HG03139 (cell line): ENCODE measurements around the gene TNFRSF12A.

ENCODE experiments used
- ATAC-seq: cut with Tn5 transposase; IDR thresholded peaks from one replicate; pipeline ENCODE4 v1.9.1; 2021; ENCODE audit not compliant: unreplicated experiment

The TNFRSF12A gene

GRCh38 chr16:3020247-3020603, at the start of gene TNFRSF12A:
Gene TNFRSF12A, plus strand, starts transcription at chr16:3020368. Its CDS starts 30 bp downstream, at chr16:3020398.
- no peak for ATAC-seq

GRCh38 chr16:2970563-2970962, 49.6 kb upstream of the TNFRSF12A start:
- ATAC-seq = no peak

- no peak for ATAC-seq
Measured at GRCh38 chr16:2971134-2971984, 48.8 kb upstream of the TNFRSF12A start.

GRCh38 chr16:2971985-2972784, 48.0 kb upstream of the TNFRSF12A start:
- ATAC-seq = no peak

- ATAC-seq = no peak
Measured at GRCh38 chr16:2973093-2973492, 47.1 kb upstream of the TNFRSF12A start.

- no peak for ATAC-seq
Measured at GRCh38 chr16:2973605-2974318, 46.4 kb upstream of the TNFRSF12A start.

GRCh38 chr16:2974319-2975056, 45.7 kb upstream of the TNFRSF12A start:
- ATAC-seq = no peak

GRCh38 chr16:2975161-2975795, 44.9 kb upstream of the TNFRSF12A start:
- ATAC-seq = no peak

- no peak for ATAC-seq
Measured at GRCh38 chr16:2976201-2976600, 44.0 kb upstream of the TNFRSF12A start.

GRCh38 chr16:2976673-2977072, 43.5 kb upstream of the TNFRSF12A start:
- no peak for ATAC-seq

GRCh38 chr16:2977440-2977839, 42.7 kb upstream of the TNFRSF12A start:
- ATAC-seq = no peak

- ATAC-seq = no peak
Measured at GRCh38 chr16:2979669-2980226, 40.4 kb upstream of the TNFRSF12A start.

GRCh38 chr16:2980227-2981176, 39.7 kb upstream of the TNFRSF12A start, which contains the start of gene PKMYT1:
Gene PKMYT1, minus strand, starts transcription at chr16:2980446. Its CDS starts 789 bp downstream, at chr16:2979657.
- ATAC-seq = peak; percentile 66

- ATAC-seq = no peak
Measured at GRCh38 chr16:2981177-2981898, 38.8 kb upstream of the TNFRSF12A start.

GRCh38 chr16:2981899-2982250, 38.3 kb upstream of the TNFRSF12A start:
- no peak for ATAC-seq

- ATAC-seq = no peak
Measured at GRCh38 chr16:2982402-2982801, 37.8 kb upstream of the TNFRSF12A start.

- ATAC-seq = no peak
Measured at GRCh38 chr16:2983706-2984136, 36.4 kb upstream of the TNFRSF12A start.

- no peak for ATAC-seq
Measured at GRCh38 chr16:2985462-2985861, 34.7 kb upstream of the TNFRSF12A start.
